Renal cortical epithelial cell (primary cell): Measurements from ENCODE around the gene CHRNB2. TPM values are rescaled to one million over a fixed set of nuclear protein-coding genes. Genes with fewer than 3 reads are reported as not detected.
A peak's percentile ranks its signal among the peaks of the same experiment; 100 is the strongest.

ENCODE experiments used
- DNase-seq: peaks from one replicate; pipeline ENCODE4 v3.0.0-alpha.2; 2011; ENCODE audit warnings: low read depth
- total RNA-seq: library from RNA; depleted of rRNA; stranded (reverse); fragments of >200 nt; gene quantifications from 2 replicates; pipeline ENCODE4 v1.2.3, GENCODE V29; 2014

Gene CHRNB2
- total RNA-seq, 1 donor from 2014 or later, result 0.55 TPM

GRCh38 chr1:154609398-154610380 lies 42.1 kb downstream of the CHRNB2 start:
- peak; percentile 39 for DNase-seq

GRCh38 chr1:154611150-154611862 lies 43.7 kb downstream of the CHRNB2 start:
- DNase-seq, result no peak

- DNase-seq, result no peak
Measured at GRCh38 chr1:154614247-154614646, 46.7 kb downstream of the CHRNB2 start.

GRCh38 chr1:154614901-154615300 lies 47.3 kb downstream of the CHRNB2 start:
- DNase-seq, result no peak

GRCh38 chr1:154615411-154615810 lies 47.8 kb downstream of the CHRNB2 start:
- DNase-seq, result no peak

GRCh38 chr1:154616659-154617345 lies 49.2 kb downstream of the CHRNB2 start:
- DNase-seq, result no peak

DNA sequence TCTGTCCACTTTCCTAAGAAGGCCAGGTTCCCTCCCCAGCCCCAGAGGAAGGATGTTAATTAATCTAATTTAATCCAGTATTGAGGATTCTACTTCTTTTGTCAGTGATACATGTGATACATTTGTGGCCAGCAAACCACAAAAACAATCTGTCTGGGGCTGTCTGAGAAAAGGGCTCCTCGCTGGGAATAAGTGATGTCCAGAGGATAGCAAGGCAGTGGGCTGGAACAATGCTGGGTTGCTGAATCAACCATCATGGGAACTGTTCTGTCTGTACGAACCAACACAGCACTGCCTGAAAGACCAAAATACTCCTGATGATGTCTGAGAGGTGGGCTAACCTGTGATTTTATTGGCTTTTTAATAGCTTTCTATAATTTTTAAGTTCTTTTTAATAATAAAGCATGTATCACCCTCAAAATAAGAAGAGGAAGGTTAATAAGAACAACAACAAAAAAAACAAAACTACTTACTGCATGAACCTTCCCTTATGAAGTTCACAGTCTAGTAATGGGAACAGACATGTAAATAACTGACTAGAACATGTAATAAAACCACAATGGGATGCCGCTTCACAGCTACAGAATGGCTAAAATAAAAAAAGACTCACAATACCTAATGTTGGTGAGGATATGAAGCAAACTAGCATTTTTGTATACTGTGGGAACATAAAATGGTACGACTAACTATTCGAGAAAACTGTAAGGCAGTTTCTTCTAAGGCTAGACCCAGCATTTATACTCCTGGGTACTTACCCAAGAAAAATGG lies 51.8 kb downstream of the CHRNB2 start:
- DNase-seq, result peak; percentile 73

DNA sequence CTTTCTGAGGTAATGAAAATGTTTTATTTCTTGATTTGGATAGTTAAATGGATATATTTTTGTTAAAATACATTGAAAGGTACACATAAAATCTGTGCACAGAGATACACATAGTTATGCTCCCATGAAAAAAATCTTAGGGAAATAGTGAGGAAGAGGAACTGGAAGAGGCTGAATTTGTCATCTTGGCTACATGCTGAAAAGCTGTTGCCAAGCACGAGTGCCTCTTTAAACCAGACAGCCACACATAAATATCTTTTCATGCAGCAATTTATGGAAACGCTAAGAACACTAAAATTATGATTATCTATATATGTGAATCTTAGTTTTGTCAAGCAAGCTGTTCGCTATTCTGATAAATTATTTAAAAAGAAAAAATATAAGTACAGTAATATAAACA lies 53.2 kb downstream of the CHRNB2 start:
- DNase-seq, result no peak

GRCh38 chr1:154621875-154622274 lies 54.3 kb downstream of the CHRNB2 start:
- DNase-seq, result no peak

- DNase-seq, result no peak
Measured at GRCh38 chr1:154622503-154623039, 55.0 kb downstream of the CHRNB2 start.

- DNase-seq, result no peak
Measured at GRCh38 chr1:154623358-154623757, 55.8 kb downstream of the CHRNB2 start.

- DNase-seq, result peak; percentile 52
Measured at GRCh38 chr1:154624746-154625643, 57.4 kb downstream of the CHRNB2 start.

DNA sequence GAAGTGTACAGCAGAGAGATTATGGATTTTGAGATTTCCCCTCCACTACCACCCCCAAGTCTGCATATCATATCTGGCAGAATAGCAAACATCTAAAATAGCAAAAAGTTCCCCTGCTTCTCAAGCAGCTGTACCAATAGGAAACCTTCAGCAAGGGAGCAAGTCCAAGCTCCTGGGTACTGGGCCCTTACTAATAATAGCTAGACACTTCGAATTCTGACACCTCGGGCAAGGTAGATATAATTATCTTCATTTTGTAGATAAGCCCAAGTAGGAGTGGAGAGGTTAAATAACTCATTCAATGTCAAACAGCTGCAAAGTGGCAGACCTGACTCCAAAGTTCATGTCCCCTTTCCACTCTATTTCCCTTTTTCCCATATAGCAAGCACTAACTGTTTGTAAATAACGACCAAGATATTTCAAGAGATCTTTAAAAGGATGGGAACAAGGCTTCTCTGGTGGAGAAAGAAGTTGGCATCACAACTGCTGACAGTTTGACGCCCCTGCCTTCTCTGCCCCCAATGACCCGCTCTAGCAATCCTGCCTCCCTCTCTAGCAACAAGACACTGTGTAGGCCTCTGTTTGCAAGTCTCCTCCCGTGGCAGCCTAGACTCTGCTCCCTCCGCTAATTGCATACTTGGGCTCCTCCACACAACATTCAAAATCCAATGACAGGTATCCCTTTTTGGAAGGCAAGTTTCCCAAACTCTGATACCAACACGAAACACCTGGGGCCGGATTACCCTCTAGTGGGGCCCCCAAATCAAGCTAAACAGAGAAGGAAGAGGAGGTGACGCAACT lies 59.1 kb downstream of the CHRNB2 start:
- no peak for DNase-seq

GRCh38 chr1:154627257-154628120 lies 59.9 kb downstream of the CHRNB2 start:
- DNase-seq, result peak; percentile 76

- no peak for DNase-seq
Measured at GRCh38 chr1:154628121-154628405, 60.5 kb downstream of the CHRNB2 start.

- no peak for DNase-seq
Measured at GRCh38 chr1:154629061-154629674, 61.6 kb downstream of the CHRNB2 start.
